Hepatocyte (in vitro differentiated cells): ENCODE measurements around the gene CTNNA3. TPM values are rescaled to one million over a fixed set of nuclear protein-coding genes. Genes with fewer than 3 reads are reported as not detected.

ENCODE experiments used
- DNase-seq: peaks from one replicate; pipeline ENCODE4 v3.0.0-alpha.2; 2016; ENCODE audit warnings: low spot score
- H2AFZ ChIP-seq: fragments of 200-600 bp; sonication (generic); 2 replicates; pipeline ENCODE4 v1.6.0; 2016; ENCODE audit warnings: antibody characterized with exemption, mild to moderate bottlenecking
- H3K27ac ChIP-seq: fragments of 200-600 bp; sonication (generic); 2 replicates; pipeline ENCODE4 v1.5.1; 2016; ENCODE audit warnings: mild to moderate bottlenecking
- H3K27me3 ChIP-seq: fragments of 200-600 bp; sonication (generic); 2 replicates; pipeline ENCODE4 v1.6.1; 2016
- H3K36me3 ChIP-seq: fragments of 200-600 bp; sonication (generic); replicated peaks from 2 replicates; pipeline ENCODE4 v1.5.1; 2016; ENCODE audit warnings: low read depth; ENCODE audit not compliant: insufficient read depth
- H3K4me1 ChIP-seq: fragments of 200-600 bp; sonication (generic); 2 replicates; pipeline ENCODE4 v1.5.1; 2016; ENCODE audit warnings: mild to moderate bottlenecking, moderate library complexity; ENCODE audit not compliant: insufficient read depth
- H3K4me2 ChIP-seq: fragments of 200-600 bp; sonication (generic); 2 replicates; pipeline ENCODE4 v1.6.0; 2016
- H3K4me3 ChIP-seq: fragments of 200-600 bp; sonication (generic); 2 replicates; pipeline ENCODE4 v1.5.1; 2016; ENCODE audit warnings: mild to moderate bottlenecking
- H3K79me2 ChIP-seq: fragments of 200-600 bp; sonication (generic); 2 replicates; pipeline ENCODE4 v1.6.0; 2017; ENCODE audit warnings: mild to moderate bottlenecking
- H3K9me2 ChIP-seq: fragments of 200-600 bp; sonication (generic); replicated peaks from 2 replicates; pipeline ENCODE4 v1.6.0; 2017; ENCODE audit warnings: mild to moderate bottlenecking; ENCODE audit not compliant: insufficient read depth
- H3K9me3 ChIP-seq: fragments of 200-600 bp; sonication (generic); 2 replicates; pipeline ENCODE4 v1.5.1; 2016; ENCODE audit warnings: low read depth, mild to moderate bottlenecking
- H4K20me1 ChIP-seq: fragments of 200-600 bp; sonication (generic); 2 replicates; pipeline ENCODE4 v1.6.0; 2016; ENCODE audit warnings: mild to moderate bottlenecking; ENCODE audit not compliant: insufficient read depth, poor library complexity, severe bottlenecking
- CTCF ChIP-seq: fragments of 200-600 bp; sonication (generic); IDR thresholded peaks from 2 replicates; pipeline ENCODE4 v1.5.1; 2016; ENCODE audit warnings: antibody characterized with exemption, mild to moderate bottlenecking; ENCODE audit not compliant: poor library complexity
- EZH2 ChIP-seq: fragments of 200-600 bp; sonication (generic); IDR thresholded peaks from 2 replicates; pipeline ENCODE4 v1.6.1; 2016; ENCODE audit warnings: antibody characterized with exemption, mild to moderate bottlenecking, borderline replicate concordance
- EZH2phosphoT487 ChIP-seq: fragments of 200-600 bp; sonication (generic); IDR thresholded peaks from one replicate; pipeline ENCODE4 v1.6.1; 2018; ENCODE audit warnings: antibody characterized with exemption, mild to moderate bottlenecking, low read depth, moderate library complexity; ENCODE audit not compliant: unreplicated experiment, severe bottlenecking
- WGBS: methylation state at CpG from one replicate; pipeline ENCODE4 v1.1.6; 2016; ENCODE audit warnings: low lambda C conversion rate; ENCODE audit errors: missing lambda C conversion rate; 5-methylcytosine and 5-hydroxymethylcytosine counted together
- polyA plus RNA-seq: library from polyadenylated mRNA; unstranded; fragments of >200 nt; fragmentation: Nextera tagmentation; extraction: Ambion mirVana; gene quantifications from 2 replicates; pipeline ENCODE4 v1.2.1, GENCODE V29; 2016
- total RNA-seq: library from RNA; depleted of rRNA; stranded (reverse); fragments of >200 nt; gene quantifications from 2 replicates; pipeline ENCODE4 v1.2.3, GENCODE V29; 2014

CTNNA3 gene
- total and polyA plus RNA-seq, 2 experiments from 2014 or later: 12.9 to 25.9 TPM

GRCh38 chr10:67288688-67289410 lies 407.1 kb downstream of the CTNNA3 start:
- no peaks in the 10 kb centered on the region for H4K20me1 ChIP-seq
- H2AFZ ChIP-seq: no peak overlapping the region
- no peak overlapping the region for H3K4me2 ChIP-seq
- no peaks in the 10 kb centered on the region for H3K27me3 ChIP-seq
- TF ChIP-seq EZH2phosphoT487 (no peak), CTCF (no peak), EZH2 (no peak)
- no peaks in the 10 kb centered on the region for H3K36me3 ChIP-seq
- no peak overlapping the region for H3K27ac ChIP-seq
- no peaks in the 10 kb centered on the region for H3K9me2 ChIP-seq
- 90% methylated on average over 3 of the region's 3 CpGs for WGBS
- no peak for DNase-seq
- H3K79me2 ChIP-seq: no peaks in the 10 kb centered on the region
- no peaks in the 10 kb centered on the region for H3K9me3 ChIP-seq
- no peak overlapping the region for H3K4me3 ChIP-seq
- peaks cover 8% of the 10 kb centered on the region for H3K4me1 ChIP-seq

GRCh38 chr10:67284589-67284988 lies 411.4 kb downstream of the CTNNA3 start:
- Histone ChIP-seq H3K36me3 (no peaks in the 10 kb centered on the region), H4K20me1 (no peaks in the 10 kb centered on the region), H3K27ac (no peak overlapping the region), H3K27me3 (no peaks in the 10 kb centered on the region), H2AFZ (peak overlapping the region; percentile 36), H3K9me2 (no peaks in the 10 kb centered on the region), H3K79me2 (no peaks in the 10 kb centered on the region), H3K4me1 (peaks cover 19% of the 10 kb centered on the region), H3K4me2 (no peak overlapping the region), H3K4me3 (no peak overlapping the region), H3K9me3 (no peaks in the 10 kb centered on the region)
- 42% methylated on average over 1 of the region's 1 CpG for WGBS
- peak; percentile 23 for TF ChIP-seq CTCF
- TF ChIP-seq EZH2: no peak
- TF ChIP-seq EZH2phosphoT487: no peak
- DNase-seq: no peak

GRCh38 chr10:67282871-67283270 lies 413.1 kb downstream of the CTNNA3 start:
- peak overlapping the region; percentile 76 for H3K27ac ChIP-seq
- H3K9me3 ChIP-seq: no peaks in the 10 kb centered on the region
- no peaks in the 10 kb centered on the region for H4K20me1 ChIP-seq
- no peak overlapping the region for H3K4me3 ChIP-seq
- no peak overlapping the region for H2AFZ ChIP-seq
- TF ChIP-seq CTCF (no peak), EZH2phosphoT487 (no peak), EZH2 (no peak)
- peak; percentile 11 for DNase-seq
- peaks cover 19% of the 10 kb centered on the region for H3K4me1 ChIP-seq
- H3K36me3 ChIP-seq: no peaks in the 10 kb centered on the region
- H3K9me2 ChIP-seq: no peaks in the 10 kb centered on the region
- peak overlapping the region; percentile 42 for H3K4me2 ChIP-seq
- H3K79me2 ChIP-seq: no peaks in the 10 kb centered on the region
- H3K27me3 ChIP-seq: no peaks in the 10 kb centered on the region
